ENCODE measurements around the gene SRD5A1. TPM values are rescaled to one million over a fixed set of nuclear protein-coding genes. Genes with fewer than 3 reads are reported as not detected.

SRD5A1 gene
- total and polyA plus RNA-seq, 2 experiments from 2014 or later: 18.2 to 87.3 TPM

GRCh38 chr5:6608016-6608415 is 25.2 kb upstream of the SRD5A1 start:
- no peak for ATAC-seq
- H3F3A ChIP-seq (replicated peaks; ENCODE audit: low read depth): no peaks in the 10 kb centered on the region
- no peaks in the 10 kb centered on the region for H3K4me1 ChIP-seq (ENCODE audit: insufficient read depth)
- peaks cover 72% of the 10 kb centered on the region for H3K36me3 ChIP-seq (ENCODE audit: insufficient read depth)
- peaks cover 96% of the 10 kb centered on the region for H3K36me3 Mint-ChIP-seq (ENCODE audit: low read depth)
- no peaks in the 10 kb centered on the region for H3K9me3 Mint-ChIP-seq
- H3K27ac ChIP-seq (ENCODE audit: low read depth): no peak overlapping the region
- H3K27me3 ChIP-seq (ENCODE audit: insufficient read depth): no peaks in the 10 kb centered on the region
- H3K4me3 ChIP-seq: no peak overlapping the region
- no peak overlapping the region for H3K27ac Mint-ChIP-seq
- no peak for TF ChIP-seq NANOG (IDR thresholded peaks at IDR 0.05; ENCODE audit: borderline replicate concordance)
- no peak for TF ChIP-seq STAT1 (IDR thresholded peaks at IDR 0.05; ENCODE audit: unreplicated experiment)
- no peak for TF ChIP-seq CREB1 (CRISPR knock-in tag; IDR thresholded peaks at IDR 0.05; ENCODE audit: low read depth)
- no peak for TF ChIP-seq ZNF114 (CRISPR knock-in tag; IDR thresholded peaks at IDR 0.05)
- no peak for TF ChIP-seq POLR2AphosphoS5 (IDR thresholded peaks at IDR 0.05; ENCODE audit: low read depth)
- no peak for TF ChIP-seq JUNB (IDR thresholded peaks at IDR 0.05; ENCODE audit: unreplicated experiment)
- no peak for TF ChIP-seq ZNF331 (CRISPR knock-in tag; IDR thresholded peaks at IDR 0.05; ENCODE audit: low read depth)
- no peak for TF ChIP-seq ZNF462 (CRISPR knock-in tag; IDR thresholded peaks at IDR 0.05)
- TF ChIP-seq REST (IDR thresholded peaks at IDR 0.05; ENCODE audit: unreplicated experiment): no peak
- no peak for TF ChIP-seq EZH2 (IDR thresholded peaks at IDR 0.05; ENCODE audit: low read depth, unreplicated experiment)
- no peak for TF ChIP-seq ETS1 (IDR thresholded peaks at IDR 0.05)
- TF ChIP-seq CTCF (conservative IDR thresholded peaks at IDR 0.05; ENCODE audit: low read depth in 2 of 2): no peak
- TF ChIP-seq EZH2phosphoT487 (IDR thresholded peaks at IDR 0.05; ENCODE audit: unreplicated experiment): no peak
- no peak for DNase-seq (ENCODE audit: low spot score)
- no peak overlapping the region for H2AFZ ChIP-seq
- no peak overlapping the region for H3K4me2 ChIP-seq
- no peak overlapping the region for H3K4me3 Mint-ChIP-seq
- H4K20me1 ChIP-seq (replicated peaks; ENCODE audit: insufficient read depth): peaks cover 54% of the 10 kb centered on the region
- H3K79me2 ChIP-seq (replicated peaks; ENCODE audit: insufficient read depth): peaks cover 23% of the 10 kb centered on the region
- no peaks in the 10 kb centered on the region for H3K4me1 Mint-ChIP-seq
- no peaks in the 10 kb centered on the region for H3K9me2 ChIP-seq (ENCODE audit: insufficient read depth)
- H3K27me3 Mint-ChIP-seq (ENCODE audit: insufficient read depth, low read depth, poor library complexity): peaks cover 5% of the 10 kb centered on the region
